Astrocyte of the spinal cord (primary cell): ENCODE results near the gene ADGRL2.

Source experiments
- DNase-seq: peaks from one replicate; pipeline ENCODE4 v3.0.0; 2011; ENCODE audit warnings: low read depth, low spot score
- H3K4me3 ChIP-seq: 2 replicates; pipeline ENCODE4 v1.5.1; 2011; ENCODE audit warnings: low read depth, mild to moderate bottlenecking, low read length, moderate library complexity
- CTCF ChIP-seq: IDR thresholded peaks from 2 replicates; pipeline ENCODE4 v1.5.1; 2012; ENCODE audit warnings: low read depth, mild to moderate bottlenecking, low read length, inconsistent platforms
- in situ Hi-C: cut with HindIII; loops from 2 replicates; pipeline ENCODE4 v1.10.0; 2017; ENCODE audit warnings: low sequenced_read_pairs

Gene ADGRL2

GRCh38 chr1:81874461-81874860, 73.7 kb downstream of the ADGRL2 start:
- DNase-seq, result no peak
- no peak overlapping the region for H3K4me3 ChIP-seq
- in situ Hi-C loops, result no loop called here

GRCh38 chr1:81874940-81875339, 74.2 kb downstream of the ADGRL2 start:
- TF ChIP-seq CTCF, result no peak

More at GRCh38 chr1:81874461-81874860, 73.7 kb downstream of the ADGRL2 start:
- TF ChIP-seq CTCF, result no peak

GRCh38 chr1:81876901-81877733, 76.4 kb downstream of the ADGRL2 start:
- peak; percentile 72 for DNase-seq
- in situ Hi-C loops, result no loop called here
- no peak overlapping the region for H3K4me3 ChIP-seq
- no peak for TF ChIP-seq CTCF

More at GRCh38 chr1:81874940-81875339, 74.2 kb downstream of the ADGRL2 start:
- DNase-seq, result no peak
- no peak overlapping the region for H3K4me3 ChIP-seq
- in situ Hi-C loops, result no loop called here

- H3K4me3 ChIP-seq, result no peak overlapping the region
- peak; percentile 19 for DNase-seq
- TF ChIP-seq CTCF, result no peak
- in situ Hi-C loops, result no loop called here
Observed at GRCh38 chr1:81877940-81878339, 77.2 kb downstream of the ADGRL2 start.

GRCh38 chr1:81878538-81878937, 77.8 kb downstream of the ADGRL2 start:
- no peak for DNase-seq
- TF ChIP-seq CTCF, result no peak
- no peak overlapping the region for H3K4me3 ChIP-seq
- in situ Hi-C loops, result no loop called here

- in situ Hi-C loops, result no loop called here
- H3K4me3 ChIP-seq, result no peak overlapping the region
- no peak for TF ChIP-seq CTCF
- DNase-seq, result no peak
Observed at GRCh38 chr1:81880781-81881180, 80.0 kb downstream of the ADGRL2 start.
